ENCODE measurements around the gene PIK3R4.

DNA sequence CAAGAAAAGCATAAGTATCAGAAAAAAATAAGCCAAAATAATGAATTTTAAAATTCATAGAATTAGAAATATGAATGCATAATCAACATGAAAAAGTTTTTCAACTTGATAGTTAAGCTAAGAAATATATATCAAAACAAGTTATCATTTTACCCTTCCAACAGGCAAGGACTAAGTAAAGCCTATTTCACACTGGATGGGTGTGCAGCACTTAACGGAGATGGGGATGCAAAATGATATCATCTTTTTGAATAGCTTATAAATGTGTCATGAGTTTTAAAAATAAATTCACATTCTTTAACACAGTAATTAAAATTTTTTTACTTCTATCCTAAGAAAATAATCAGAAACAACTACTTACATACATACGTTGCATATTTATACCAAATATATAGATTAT, 20.9 kb downstream of the PIK3R4 start:
- TF ChIP-seq POLR2A (IDR thresholded peaks at IDR 0.05): no peak
- TF ChIP-seq, protein P1, sequence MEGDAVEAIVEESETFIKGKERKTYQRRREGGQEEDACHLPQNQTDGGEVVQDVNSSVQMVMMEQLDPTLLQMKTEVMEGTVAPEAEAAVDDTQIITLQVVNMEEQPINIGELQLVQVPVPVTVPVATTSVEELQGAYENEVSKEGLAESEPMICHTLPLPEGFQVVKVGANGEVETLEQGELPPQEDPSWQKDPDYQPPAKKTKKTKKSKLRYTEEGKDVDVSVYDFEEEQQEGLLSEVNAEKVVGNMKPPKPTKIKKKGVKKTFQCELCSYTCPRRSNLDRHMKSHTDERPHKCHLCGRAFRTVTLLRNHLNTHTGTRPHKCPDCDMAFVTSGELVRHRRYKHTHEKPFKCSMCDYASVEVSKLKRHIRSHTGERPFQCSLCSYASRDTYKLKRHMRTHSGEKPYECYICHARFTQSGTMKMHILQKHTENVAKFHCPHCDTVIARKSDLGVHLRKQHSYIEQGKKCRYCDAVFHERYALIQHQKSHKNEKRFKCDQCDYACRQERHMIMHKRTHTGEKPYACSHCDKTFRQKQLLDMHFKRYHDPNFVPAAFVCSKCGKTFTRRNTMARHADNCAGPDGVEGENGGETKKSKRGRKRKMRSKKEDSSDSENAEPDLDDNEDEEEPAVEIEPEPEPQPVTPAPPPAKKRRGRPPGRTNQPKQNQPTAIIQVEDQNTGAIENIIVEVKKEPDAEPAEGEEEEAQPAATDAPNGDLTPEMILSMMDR (IDR thresholded peaks at IDR 0.05): no peak

Data from uterus (tissue), 2 donors.